ENCODE measurements around the gene PEX14.

The PEX14 gene

DNA sequence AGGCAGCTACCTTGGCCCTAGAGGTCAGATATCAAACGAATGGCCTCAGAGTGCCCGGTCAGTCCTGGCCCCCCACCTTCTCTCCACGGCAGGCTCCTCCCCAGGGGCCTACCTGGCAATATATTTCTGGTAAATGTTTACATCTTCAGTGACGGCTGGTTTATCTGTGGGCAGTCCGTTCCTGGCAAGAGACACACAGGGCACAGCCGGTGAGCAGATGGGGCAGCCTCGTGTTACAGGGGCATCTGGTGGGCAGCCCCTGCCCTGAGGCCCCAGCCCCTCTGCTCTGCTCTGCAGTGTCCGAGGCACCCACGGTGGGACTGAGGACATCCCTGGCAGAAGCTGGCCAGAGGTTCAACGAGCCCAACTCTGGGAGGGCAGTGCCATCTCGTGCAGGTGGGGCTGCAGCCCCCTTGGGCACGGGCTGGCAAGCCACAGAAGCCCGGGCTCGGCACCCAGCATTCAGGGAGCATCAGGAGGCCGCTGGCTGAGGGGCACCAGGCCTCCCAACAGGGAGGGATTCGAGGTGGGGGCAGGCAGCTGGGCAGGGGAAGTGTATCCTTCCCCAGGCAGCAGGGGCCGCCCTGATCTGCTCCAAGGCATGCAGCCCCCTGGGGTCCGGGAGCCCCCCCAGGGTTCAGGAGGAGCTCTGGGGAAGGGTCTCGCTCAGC is 183.8 kb downstream of the PEX14 start:
- no peak; the same call in 2 of the 3 replicates for ATAC-seq
- TF ChIP-seq TCF4 (CRISPR knock-in tag; IDR thresholded peaks at IDR 0.05; ENCODE audit: borderline replicate concordance) (peak; percentile 58; the same call in 1 of the 2 replicates), ZFP30 (CRISPR knock-in tag; IDR thresholded peaks at IDR 0.05) (no peak)

GRCh38 chr1:10659218-10659617 is 184.5 kb downstream of the PEX14 start:
- TF ChIP-seq CSDC2 (CRISPR knock-in tag; IDR thresholded peaks at IDR 0.05): no peak
- TF ChIP-seq OSR1 (CRISPR knock-in tag; IDR thresholded peaks at IDR 0.05): no peak
- TF ChIP-seq ZNF70 (CRISPR knock-in tag; IDR thresholded peaks at IDR 0.05): no peak
- no peak for TF ChIP-seq ARNTL (CRISPR knock-in tag; IDR thresholded peaks at IDR 0.05; ENCODE audit: borderline replicate concordance, low read depth)
- no peak for TF ChIP-seq TCF4 (CRISPR knock-in tag; IDR thresholded peaks at IDR 0.05; ENCODE audit: borderline replicate concordance)
- no peak for TF ChIP-seq ZNF565 (CRISPR knock-in tag; conservative IDR thresholded peaks at IDR 0.05; ENCODE audit: low read depth)
- no peak for TF ChIP-seq POU6F1 (CRISPR knock-in tag; IDR thresholded peaks at IDR 0.05; ENCODE audit: borderline replicate concordance, low read depth)
- no peak for ATAC-seq

- TF ChIP-seq ARNTL (CRISPR knock-in tag; IDR thresholded peaks at IDR 0.05; ENCODE audit: borderline replicate concordance, low read depth) (no peak), SNAI2 (CRISPR knock-in tag; IDR thresholded peaks at IDR 0.05) (no peak), ZNF8 (CRISPR knock-in tag; IDR thresholded peaks at IDR 0.05) (no peak), ESRRG (CRISPR knock-in tag; IDR thresholded peaks at IDR 0.05) (no peak), ZFP3 (CRISPR knock-in tag; IDR thresholded peaks at IDR 0.05) (no peak), CSDC2 (CRISPR knock-in tag; IDR thresholded peaks at IDR 0.05) (no peak), TCF4 (CRISPR knock-in tag; IDR thresholded peaks at IDR 0.05; ENCODE audit: borderline replicate concordance) (no peak), ISL1 (CRISPR knock-in tag; IDR thresholded peaks at IDR 0.05) (no peak), ZC3H10 (CRISPR knock-in tag; IDR thresholded peaks at IDR 0.05) (no peak), RARB (CRISPR knock-in tag; IDR thresholded peaks at IDR 0.05) (no peak), ZNF70 (CRISPR knock-in tag; IDR thresholded peaks at IDR 0.05) (no peak), ZNF565 (CRISPR knock-in tag; conservative IDR thresholded peaks at IDR 0.05; ENCODE audit: low read depth) (no peak), TOX (CRISPR knock-in tag; IDR thresholded peaks at IDR 0.05; ENCODE audit: borderline replicate concordance) (no peak), BACH2 (CRISPR knock-in tag; IDR thresholded peaks at IDR 0.05; ENCODE audit: borderline replicate concordance) (no peak), GLIS3 (CRISPR knock-in tag; IDR thresholded peaks at IDR 0.05) (no peak), PPARA (CRISPR knock-in tag; IDR thresholded peaks at IDR 0.05; ENCODE audit: borderline replicate concordance) (no peak), OSR1 (CRISPR knock-in tag; IDR thresholded peaks at IDR 0.05) (no peak), POU6F1 (CRISPR knock-in tag; IDR thresholded peaks at IDR 0.05; ENCODE audit: borderline replicate concordance, low read depth) (no peak)
- TF ChIP-seq, protein P1, sequence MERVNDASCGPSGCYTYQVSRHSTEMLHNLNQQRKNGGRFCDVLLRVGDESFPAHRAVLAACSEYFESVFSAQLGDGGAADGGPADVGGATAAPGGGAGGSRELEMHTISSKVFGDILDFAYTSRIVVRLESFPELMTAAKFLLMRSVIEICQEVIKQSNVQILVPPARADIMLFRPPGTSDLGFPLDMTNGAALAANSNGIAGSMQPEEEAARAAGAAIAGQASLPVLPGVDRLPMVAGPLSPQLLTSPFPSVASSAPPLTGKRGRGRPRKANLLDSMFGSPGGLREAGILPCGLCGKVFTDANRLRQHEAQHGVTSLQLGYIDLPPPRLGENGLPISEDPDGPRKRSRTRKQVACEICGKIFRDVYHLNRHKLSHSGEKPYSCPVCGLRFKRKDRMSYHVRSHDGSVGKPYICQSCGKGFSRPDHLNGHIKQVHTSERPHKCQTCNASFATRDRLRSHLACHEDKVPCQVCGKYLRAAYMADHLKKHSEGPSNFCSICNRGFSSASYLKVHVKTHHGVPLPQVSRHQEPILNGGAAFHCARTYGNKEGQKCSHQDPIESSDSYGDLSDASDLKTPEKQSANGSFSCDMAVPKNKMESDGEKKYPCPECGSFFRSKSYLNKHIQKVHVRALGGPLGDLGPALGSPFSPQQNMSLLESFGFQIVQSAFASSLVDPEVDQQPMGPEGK (CRISPR knock-in tag; IDR thresholded peaks at IDR 0.05; ENCODE audit: borderline replicate concordance): no peak
- TF ChIP-seq, protein P2, sequence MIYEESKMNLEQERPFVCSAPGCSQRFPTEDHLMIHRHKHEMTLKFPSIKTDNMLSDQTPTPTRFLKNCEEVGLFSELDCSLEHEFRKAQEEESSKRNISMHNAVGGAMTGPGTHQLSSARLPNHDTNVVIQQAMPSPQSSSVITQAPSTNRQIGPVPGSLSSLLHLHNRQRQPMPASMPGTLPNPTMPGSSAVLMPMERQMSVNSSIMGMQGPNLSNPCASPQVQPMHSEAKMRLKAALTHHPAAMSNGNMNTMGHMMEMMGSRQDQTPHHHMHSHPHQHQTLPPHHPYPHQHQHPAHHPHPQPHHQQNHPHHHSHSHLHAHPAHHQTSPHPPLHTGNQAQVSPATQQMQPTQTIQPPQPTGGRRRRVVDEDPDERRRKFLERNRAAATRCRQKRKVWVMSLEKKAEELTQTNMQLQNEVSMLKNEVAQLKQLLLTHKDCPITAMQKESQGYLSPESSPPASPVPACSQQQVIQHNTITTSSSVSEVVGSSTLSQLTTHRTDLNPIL (CRISPR knock-in tag; IDR thresholded peaks at IDR 0.05; ENCODE audit: low read depth): no peak
- ATAC-seq: no peak
Measured at GRCh38 chr1:10659646-10660540, 185.1 kb downstream of the PEX14 start.

All from SK-N-SH treated with all-trans-retinoic acid at 6 μM for 48 hours (cell line).